PFSK-1 (cell line): Measurements from ENCODE around the gene YPEL4.

Source experiments
- FOXP2 ChIP-seq: optimal IDR thresholded peaks from 2 replicates; pipeline ENCODE3; 2011; ENCODE audit warnings: borderline replicate concordance, control low read depth, inconsistent platforms; ENCODE audit not compliant: insufficient read depth; ENCODE audit errors: extremely low read length, extremely low read depth
- POLR2AphosphoS5 ChIP-seq: IDR thresholded peaks from 2 replicates; pipeline ENCODE4 v1.6.1; 2012; ENCODE audit warnings: low read depth, mild to moderate bottlenecking, control low read depth, low read length, moderate library complexity
- SIN3A ChIP-seq: IDR thresholded peaks from 2 replicates; pipeline ENCODE4 v1.6.1; 2012; ENCODE audit warnings: mild to moderate bottlenecking, low read length, moderate library complexity, borderline replicate concordance; ENCODE audit not compliant: insufficient read depth
- TAF1 ChIP-seq: IDR thresholded peaks from 2 replicates; pipeline ENCODE4 v1.6.1; 2012; ENCODE audit warnings: low read length, control low read depth, borderline replicate concordance; ENCODE audit not compliant: insufficient read depth
- TF ChIP-seq, protein P1 (sequence below), 2 experiments: IDR thresholded peaks; 2 replicates each; pipeline versions ENCODE4 v1.6.1 to v1.8.0; 2011 to 2012; ENCODE audit warnings: low read depth in 2 of 2, low read length in 2 of 2, control low read depth in 1 of 2, inconsistent platforms in 1 of 2, mild to moderate bottlenecking in 1 of 2, moderate library complexity in 1 of 2; ENCODE audit not compliant: insufficient read depth in 1 of 2

Gene YPEL4

DNA sequence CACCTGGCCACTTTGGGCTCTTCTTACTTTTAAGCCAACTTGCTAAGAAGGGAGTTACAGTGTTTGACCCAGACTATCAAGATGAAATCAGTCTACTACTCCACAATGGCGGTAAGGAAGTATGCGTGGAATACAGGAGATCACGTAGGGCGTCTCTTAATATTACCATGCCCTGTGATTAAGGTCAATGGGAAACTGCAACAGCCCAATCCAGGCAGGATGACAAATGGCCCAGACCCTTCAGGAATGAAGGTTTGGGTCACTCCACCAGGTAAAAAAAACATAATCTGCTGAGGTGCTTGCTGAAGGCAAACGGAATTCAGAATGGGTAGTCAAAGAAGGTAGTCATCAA is 1.0 kb upstream of the YPEL4 start:
- TF ChIP-seq POLR2AphosphoS5, result no peak
- TF ChIP-seq, protein P1, sequence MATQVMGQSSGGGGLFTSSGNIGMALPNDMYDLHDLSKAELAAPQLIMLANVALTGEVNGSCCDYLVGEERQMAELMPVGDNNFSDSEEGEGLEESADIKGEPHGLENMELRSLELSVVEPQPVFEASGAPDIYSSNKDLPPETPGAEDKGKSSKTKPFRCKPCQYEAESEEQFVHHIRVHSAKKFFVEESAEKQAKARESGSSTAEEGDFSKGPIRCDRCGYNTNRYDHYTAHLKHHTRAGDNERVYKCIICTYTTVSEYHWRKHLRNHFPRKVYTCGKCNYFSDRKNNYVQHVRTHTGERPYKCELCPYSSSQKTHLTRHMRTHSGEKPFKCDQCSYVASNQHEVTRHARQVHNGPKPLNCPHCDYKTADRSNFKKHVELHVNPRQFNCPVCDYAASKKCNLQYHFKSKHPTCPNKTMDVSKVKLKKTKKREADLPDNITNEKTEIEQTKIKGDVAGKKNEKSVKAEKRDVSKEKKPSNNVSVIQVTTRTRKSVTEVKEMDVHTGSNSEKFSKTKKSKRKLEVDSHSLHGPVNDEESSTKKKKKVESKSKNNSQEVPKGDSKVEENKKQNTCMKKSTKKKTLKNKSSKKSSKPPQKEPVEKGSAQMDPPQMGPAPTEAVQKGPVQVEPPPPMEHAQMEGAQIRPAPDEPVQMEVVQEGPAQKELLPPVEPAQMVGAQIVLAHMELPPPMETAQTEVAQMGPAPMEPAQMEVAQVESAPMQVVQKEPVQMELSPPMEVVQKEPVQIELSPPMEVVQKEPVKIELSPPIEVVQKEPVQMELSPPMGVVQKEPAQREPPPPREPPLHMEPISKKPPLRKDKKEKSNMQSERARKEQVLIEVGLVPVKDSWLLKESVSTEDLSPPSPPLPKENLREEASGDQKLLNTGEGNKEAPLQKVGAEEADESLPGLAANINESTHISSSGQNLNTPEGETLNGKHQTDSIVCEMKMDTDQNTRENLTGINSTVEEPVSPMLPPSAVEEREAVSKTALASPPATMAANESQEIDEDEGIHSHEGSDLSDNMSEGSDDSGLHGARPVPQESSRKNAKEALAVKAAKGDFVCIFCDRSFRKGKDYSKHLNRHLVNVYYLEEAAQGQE (IDR thresholded peaks at IDR 0.05; ENCODE audit: insufficient read depth in 1 of 2, low read depth in 2 of 2, low read length in 2 of 2), result no peak
- no peak for TF ChIP-seq TAF1
- TF ChIP-seq FOXP2, result no peak
- TF ChIP-seq SIN3A, result no peak

GRCh38 chr11:57648801-57649735 is 644 bp downstream of the YPEL4 start:
- TF ChIP-seq FOXP2, result no peak
- no peak for TF ChIP-seq SIN3A
- TF ChIP-seq POLR2AphosphoS5, result peak; percentile 11; the same call in 1 of the 2 replicates

- TF ChIP-seq FOXP2 (no peak), TAF1 (peak; percentile 36; the same call in 1 of the 2 replicates), POLR2AphosphoS5 (peak; percentile 67)
Measured at GRCh38 chr11:57647960-57648800, 1.5 kb downstream of the YPEL4 start.

- TF ChIP-seq FOXP2, result no peak
- peak; percentile 32; the same call in 1 of the 2 replicates for TF ChIP-seq TAF1
- TF ChIP-seq SIN3A, result no peak
- TF ChIP-seq POLR2AphosphoS5, result peak; percentile 22; the same call in 1 of the 2 replicates
- TF ChIP-seq, protein P1 (IDR thresholded peaks at IDR 0.05; ENCODE audit: insufficient read depth in 1 of 2, low read depth in 2 of 2, low read length in 2 of 2), result no peak
Measured at GRCh38 chr11:57647372-57647771, 2.3 kb downstream of the YPEL4 start.

- TF ChIP-seq POLR2AphosphoS5 (peak; percentile 84), FOXP2 (no peak), SIN3A (peak; percentile 58; the same call in 1 of the 2 replicates), TAF1 (peak; percentile 1; the same call in 1 of the 2 replicates)
- TF ChIP-seq, protein P1 (IDR thresholded peaks at IDR 0.05; ENCODE audit: insufficient read depth in 1 of 2, low read depth in 2 of 2, low read length in 2 of 2), result no peak
Measured at GRCh38 chr11:57646799-57647303, 2.9 kb downstream of the YPEL4 start.
